Measurements from ENCODE around the gene ADK.
"Not testable (repeated sequence)": the region's sequence is repeated elsewhere in the genome, so short reads cannot be mapped to it uniquely, and the experiment has no call there.

The ADK gene

DNA sequence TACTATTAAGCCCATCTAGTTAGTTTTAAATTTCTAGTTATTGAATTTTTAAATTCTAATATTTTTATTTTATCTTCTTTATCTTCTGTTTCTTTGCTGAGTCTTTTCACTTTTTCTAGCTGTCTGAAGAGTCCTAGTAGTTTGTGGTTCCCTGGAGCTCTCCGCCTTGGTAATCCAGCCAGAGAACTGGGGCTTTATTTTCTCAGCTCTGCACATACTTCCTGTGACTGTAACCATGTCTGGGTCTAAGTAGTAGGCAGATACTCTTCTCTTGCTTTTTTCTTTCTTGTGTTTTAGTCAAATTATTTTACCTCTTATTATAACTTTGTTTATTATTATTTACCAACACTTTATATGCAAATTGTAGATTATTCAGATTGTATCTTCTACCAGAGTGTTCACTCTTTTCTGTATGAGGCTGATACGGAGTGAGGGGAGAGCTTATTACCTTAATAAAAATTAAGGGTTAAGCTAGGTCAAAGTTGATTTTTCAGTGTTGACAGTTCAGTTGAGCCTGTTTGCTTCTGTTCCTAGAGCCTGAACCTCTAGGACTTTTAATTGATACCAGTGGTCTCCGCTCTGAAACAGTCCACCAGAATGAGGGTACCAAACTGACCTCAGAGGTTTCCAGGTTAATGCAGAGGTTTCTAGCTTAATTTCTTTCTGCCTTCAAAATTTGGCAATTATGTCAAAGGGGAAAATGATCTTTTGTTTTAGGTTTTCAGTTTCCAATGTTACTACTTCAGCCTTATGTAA, 155.4 kb downstream of the ADK start:
- no peak for DNase-seq

DNA sequence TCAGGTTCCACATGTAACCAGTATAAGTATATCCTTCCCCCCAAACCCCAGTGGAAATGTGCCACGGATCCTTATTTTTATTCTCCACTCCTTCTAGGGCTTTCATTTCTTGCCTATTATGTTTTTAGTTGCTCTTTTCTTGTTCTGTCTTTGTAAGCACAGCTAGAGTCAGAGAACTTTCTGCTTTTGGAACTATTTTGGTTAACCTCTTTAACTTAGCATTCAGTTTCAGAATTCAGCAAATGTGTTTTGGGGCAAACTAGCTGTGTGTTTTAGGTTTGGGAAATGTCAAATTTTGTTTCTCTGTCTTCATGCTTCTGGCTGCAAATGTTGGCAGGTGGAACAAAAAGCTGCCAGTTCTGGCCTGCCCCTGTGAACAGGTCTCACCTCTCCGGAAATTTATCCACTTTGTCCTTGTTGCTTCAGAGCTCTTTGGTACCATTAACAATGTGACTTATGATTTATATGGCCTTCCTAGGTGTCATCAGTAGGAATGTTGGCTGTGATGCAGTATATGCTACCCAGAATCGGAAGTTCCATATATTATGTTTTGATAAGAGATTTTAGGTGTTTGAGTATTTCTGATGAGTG, 156.1 kb downstream of the ADK start:
- no peak for DNase-seq

GRCh38 chr10:74310652-74311257, 159.7 kb downstream of the ADK start:
- no peak for DNase-seq

DNA sequence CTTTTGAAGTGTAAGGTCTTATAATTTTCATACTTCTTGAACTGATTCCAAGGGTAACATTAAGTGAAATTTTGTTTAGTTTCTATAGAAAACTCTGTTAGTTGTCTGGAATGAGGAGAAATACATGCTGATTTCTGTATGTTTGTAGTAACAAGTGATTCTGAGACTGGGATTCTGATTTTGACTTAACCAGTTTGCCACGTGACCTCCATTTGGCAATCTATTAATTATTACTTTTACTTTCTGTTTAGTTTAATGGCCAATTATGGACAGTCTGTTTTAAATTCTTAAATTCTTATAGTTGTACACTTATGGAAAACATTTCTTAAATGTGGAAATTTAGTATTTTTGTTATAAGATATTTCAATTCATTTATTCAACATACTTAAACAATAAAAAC, 163.1 kb downstream of the ADK start:
- DNase-seq = no peak

GRCh38 chr10:74320026-74320425, 169.0 kb downstream of the ADK start:
- no peak for DNase-seq

GRCh38 chr10:74320717-74321116, 169.7 kb downstream of the ADK start:
- no peak for DNase-seq

DNA sequence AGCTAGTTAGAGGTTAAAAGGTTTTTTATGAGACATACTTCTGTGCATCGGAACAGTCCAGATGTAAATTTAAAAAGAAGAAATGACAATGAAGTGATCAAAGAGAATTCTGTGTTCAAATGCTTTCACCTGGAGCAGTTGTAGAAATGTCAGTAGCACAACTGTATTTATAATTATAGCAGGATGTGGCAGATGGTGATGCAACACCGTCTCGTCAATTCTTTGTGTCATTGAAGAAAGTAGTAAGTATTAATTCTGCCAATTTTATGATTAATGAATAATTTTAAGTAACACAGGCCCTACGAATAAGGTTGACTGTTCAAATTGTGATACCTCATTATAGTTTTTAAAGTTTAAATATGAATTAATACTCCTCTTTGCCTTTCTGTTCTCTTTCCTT, 171.1 kb downstream of the ADK start:
- DNase-seq = no peak

GRCh38 chr10:74322565-74322964, 171.5 kb downstream of the ADK start:
- DNase-seq = no peak

- DNase-seq = no peak
Measured at GRCh38 chr10:74328388-74328787, 177.4 kb downstream of the ADK start.

GRCh38 chr10:74329873-74330272, 178.9 kb downstream of the ADK start:
- no peak for DNase-seq

- no peak for DNase-seq
Measured at GRCh38 chr10:74330646-74331045, 179.6 kb downstream of the ADK start.

DNA sequence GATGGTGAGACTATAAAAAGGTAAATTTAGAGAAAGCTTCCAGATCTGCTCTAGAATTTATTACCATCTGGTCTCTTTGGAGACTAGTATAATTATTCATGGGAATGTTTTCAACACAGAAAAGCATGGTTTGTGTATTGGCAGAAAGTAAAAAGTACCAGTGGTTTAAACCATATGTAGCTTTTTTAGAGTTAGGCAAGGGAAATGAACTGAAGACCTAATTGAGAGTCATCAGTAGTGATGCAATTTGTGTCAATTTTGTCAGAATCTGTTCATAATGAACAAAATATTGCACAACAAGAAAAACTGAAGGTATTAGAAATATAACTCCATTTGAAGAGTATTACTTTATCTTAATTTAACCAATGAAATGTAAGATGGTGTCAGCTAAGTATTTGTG, 181.4 kb downstream of the ADK start:
- no peak for DNase-seq

- no peak for DNase-seq
Measured at GRCh38 chr10:74333174-74333573, 182.2 kb downstream of the ADK start.

DNA sequence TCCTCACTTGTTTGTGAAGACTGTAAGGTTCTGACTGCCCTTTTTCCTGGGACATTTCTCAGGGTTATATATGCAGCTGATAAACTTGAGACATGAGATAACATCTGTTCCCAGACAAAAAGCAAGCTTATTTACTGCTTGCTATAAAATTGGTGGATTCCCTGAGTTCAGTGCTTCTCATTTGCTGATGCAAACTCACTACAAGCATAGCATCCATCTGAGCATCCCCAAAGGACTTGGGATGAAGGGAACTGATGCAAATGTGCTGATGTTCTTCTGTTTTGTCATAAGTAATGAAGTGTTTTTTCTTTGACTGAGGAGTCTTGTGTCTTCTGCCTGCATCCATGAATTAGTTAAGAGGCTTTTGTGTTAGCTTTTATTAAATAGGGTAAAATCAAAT, 183.2 kb downstream of the ADK start:
- DNase-seq = no peak

GRCh38 chr10:74335501-74335900, 184.5 kb downstream of the ADK start:
- DNase-seq = no peak

DNA sequence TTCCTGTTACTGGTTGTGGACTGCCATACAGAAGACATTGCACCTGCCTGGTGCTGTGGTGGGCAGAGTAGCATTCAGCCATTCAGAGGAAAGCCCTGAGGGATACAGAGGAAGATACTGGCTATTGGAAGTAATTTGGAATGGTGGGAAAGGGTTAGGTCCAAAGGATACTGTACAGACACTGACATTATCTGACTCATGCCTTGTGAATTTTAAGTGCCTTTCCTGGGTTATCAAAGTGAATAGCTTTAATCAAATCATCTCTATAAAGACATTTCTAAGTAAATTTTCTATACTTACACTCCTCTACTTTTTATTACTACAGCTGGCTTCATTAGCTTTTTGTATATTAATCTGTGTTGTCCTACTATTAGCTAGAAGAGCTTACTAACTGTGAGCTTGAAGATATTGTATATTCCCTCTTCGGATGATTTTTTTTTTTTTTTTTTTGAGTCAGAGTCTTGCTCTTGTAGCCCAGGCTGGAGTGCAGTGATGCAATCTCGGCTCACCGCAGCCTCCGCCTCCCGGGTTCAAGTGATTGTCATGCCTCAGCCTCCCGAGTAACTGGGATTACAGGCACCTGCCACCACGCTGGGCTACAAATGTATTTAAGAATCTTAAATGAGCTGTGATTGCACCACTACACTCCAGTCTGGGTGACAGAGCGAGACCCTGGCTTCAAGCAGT, 186.5 kb downstream of the ADK start:
- DNase-seq = no peak

DNA sequence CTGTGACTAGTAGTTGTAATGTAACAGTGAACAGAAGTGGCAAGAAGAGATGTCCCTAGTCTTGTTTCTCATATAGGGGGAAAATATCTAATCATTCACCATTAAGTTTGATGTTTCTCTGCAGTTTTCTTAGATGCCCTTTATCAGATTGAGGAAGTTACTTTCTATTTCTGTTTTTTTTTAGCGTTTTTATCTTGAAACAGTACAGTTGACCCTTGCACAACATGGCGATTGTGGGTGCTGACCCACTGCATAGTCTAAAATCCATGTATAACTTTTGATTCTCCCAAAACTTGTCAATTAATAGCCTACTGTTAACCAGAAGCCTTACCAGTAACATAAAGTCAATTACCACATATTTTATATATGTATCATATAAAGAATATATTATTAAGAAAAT, 192.0 kb downstream of the ADK start:
- DNase-seq = no peak

GRCh38 chr10:74343804-74344203, 192.8 kb downstream of the ADK start:
- no peak for DNase-seq

- no peak for DNase-seq
Measured at GRCh38 chr10:74344306-74344705, 193.3 kb downstream of the ADK start.

DNA sequence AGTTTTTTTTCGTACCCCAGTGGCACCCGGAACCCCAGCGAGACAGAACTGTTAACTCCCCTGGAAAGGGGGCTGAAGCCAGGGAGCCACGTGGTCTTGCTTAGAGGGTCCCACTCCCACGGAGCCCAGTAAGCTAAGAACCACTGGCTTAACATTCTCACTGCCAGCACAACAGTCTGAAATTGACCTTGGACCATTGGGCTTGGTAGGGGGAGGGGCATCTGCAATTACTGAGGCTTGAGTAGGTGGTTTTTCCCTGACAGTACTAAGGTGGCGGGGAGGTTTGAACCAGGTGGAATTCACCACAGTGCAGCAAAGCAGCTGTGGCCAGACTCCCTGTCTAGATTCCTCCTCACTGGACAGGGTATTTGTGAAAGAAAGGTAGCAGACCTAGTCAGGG, 196.5 kb downstream of the ADK start:
- no peak for DNase-seq

DNA sequence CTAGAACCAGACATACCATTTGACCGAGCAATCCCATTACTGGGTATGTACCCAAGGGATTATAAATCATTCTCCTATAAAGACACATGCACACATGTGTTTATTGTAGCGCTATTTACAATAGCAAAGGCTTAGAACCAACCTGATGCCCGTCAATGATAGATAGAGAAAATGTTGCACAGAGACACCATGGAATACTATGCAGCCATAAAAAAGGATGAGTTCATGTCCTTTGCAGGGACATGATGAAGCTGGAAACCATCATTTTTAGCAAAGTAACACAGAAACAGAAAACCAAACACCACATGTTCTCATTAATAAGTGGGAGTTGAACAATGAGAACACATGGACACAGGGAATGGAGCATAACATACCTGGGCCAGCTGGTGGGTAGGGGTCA, 202.0 kb downstream of the ADK start:
- not testable (repeated sequence) for DNase-seq

DNA sequence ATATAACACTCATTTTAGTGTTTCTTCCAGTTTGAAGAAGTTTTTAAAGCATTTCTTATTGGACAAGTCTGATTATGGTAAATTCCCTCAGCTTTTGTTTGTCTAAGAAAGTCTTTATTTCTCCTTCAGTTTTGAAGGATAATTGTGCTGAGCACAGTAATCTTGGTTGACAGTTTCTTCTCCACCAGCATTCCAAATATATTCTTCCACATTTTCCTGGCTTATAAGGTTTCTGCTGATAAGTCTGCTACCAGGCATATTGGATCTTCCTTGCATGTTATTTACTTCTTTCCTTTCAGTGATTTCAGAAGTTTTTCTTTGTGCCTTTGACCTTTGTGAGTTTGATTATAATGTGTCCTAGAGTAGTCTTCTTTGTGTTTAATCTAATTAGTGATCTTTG, 210.7 kb downstream of the ADK start:
- DNase-seq = no peak

GRCh38 chr10:74363727-74364126, 212.7 kb downstream of the ADK start:
- no peak for DNase-seq

- no peak for DNase-seq
Measured at GRCh38 chr10:74365109-74365508, 214.1 kb downstream of the ADK start.

Data from NCI-H1694 treated with DMSO at 0.1 percent for 48 hours (cell line).